G401 (cell line): Measurements from ENCODE around the gene ZNF277. TPM values are rescaled to one million over a fixed set of nuclear protein-coding genes. Genes with fewer than 3 reads are reported as not detected.
A peak's percentile ranks its signal among the peaks of the same experiment; 100 is the strongest.
"Not testable (repeated sequence)": the region's sequence is repeated elsewhere in the genome, so short reads cannot be mapped to it uniquely, and the experiment has no call there.

Source experiments
- DNase-seq: peaks from one replicate; pipeline ENCODE4 v3.0.0-alpha.2; 2015; ENCODE audit warnings: low spot score
- in situ Hi-C: cut with HindIII; loops from 2 replicates; pipeline ENCODE4 v1.10.0; 2016; ENCODE audit warnings: low sequenced_read_pairs, mixed read lengths
- total RNA-seq: library from RNA; depleted of rRNA; stranded (reverse); fragments of >200 nt; shearing (Covaris generic); gene quantifications from 2 replicates; pipeline ENCODE4 v1.2.3, GENCODE V29; 2014; rRNA removed

ZNF277 gene
- total RNA-seq, 1 experiment from 2014 or later: 53.1 TPM

GRCh38 chr7:112366886-112367285 lies 160.4 kb downstream of the ZNF277 start:
- in situ Hi-C loops: no loop called here
- no peak for DNase-seq

GRCh38 chr7:112370436-112370835 lies 163.9 kb downstream of the ZNF277 start:
- in situ Hi-C loops: no loop called here
- no peak for DNase-seq

- no peak for DNase-seq
- in situ Hi-C loops: no loop called here
These were observed 165.2 kb downstream of the ZNF277 start for GRCh38 chr7:112371701-112372100.

DNA sequence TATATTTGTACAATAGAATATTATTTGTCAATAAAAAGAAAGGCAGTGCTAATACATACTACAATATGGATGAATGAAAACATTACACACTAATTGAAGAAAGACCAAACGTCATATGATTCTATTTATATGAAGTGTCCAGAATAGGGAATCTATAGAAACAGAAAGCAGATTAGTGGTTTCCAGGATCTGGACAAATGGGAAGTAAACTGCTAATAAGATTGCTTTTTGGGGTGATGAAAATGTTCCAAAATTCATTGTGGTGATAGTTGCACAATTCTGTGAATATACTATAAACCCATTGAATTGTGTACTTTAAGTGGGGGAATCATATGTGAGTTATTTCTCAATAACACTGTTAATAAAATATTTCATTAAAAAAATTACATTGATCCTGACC lies 165.6 kb downstream of the ZNF277 start:
- DNase-seq: no peak
- in situ Hi-C loops: no loop called here

DNA sequence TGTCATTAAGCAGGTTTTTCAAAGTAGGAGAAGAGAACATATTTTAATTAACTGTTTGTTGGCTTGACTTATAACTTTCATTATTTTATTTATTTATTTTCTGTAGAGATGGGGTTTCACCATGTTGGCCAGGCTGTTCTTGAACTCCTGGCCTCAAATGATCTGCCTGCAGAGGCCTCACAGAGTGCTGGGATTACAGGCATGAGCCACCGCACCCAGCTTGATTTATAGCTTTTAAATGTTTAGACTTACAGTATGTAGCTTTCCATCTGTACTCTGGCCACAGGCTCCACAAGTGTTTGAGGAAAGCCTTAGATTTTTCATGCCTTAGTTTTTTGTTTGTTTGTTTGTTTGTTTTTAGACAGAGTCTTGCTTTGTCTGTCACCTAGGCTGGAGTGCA lies 171.1 kb downstream of the ZNF277 start:
- no peak for DNase-seq
- in situ Hi-C loops: no loop called here

GRCh38 chr7:112381311-112382091 lies 175.0 kb downstream of the ZNF277 start:
- in situ Hi-C loops: no loop called here
- no peak for DNase-seq

DNA sequence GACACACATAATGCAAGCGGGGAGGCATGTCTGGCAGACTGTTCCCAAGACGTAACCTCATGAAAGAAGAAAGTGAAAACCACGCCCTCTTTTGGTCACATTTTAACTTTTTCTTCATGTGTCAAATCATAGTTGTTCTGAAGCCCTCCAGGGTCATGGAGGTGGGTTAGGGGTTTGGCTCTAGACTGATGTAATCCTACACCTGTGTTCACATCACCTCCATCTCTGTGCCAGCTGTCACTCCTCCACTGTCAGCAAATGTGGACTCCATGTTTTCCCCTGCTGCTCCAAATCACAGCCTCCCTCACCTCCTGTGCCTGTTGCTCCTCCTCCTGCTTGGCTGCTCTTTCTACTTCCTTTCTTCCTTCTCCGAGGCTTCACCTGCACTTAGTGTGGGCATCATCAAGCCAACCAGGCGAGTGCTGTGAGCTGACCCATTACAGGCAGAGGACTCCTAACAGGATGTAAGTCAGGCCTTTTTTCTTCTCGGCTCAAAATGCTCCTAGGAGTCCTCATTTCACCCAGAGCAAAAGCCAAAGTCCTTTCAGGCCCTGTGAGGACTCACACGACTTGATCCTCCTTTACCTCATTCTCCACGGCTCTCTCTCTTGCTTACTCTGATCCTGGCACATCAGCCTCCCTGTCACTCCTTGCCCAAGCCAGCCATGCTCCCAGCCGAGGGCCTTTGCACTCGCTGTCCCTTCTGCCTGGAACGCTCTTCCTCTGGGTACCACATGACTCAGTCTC lies 177.3 kb downstream of the ZNF277 start:
- peak; percentile 4 for DNase-seq
- in situ Hi-C loops: no loop called here

GRCh38 chr7:112385516-112385915 lies 179.0 kb downstream of the ZNF277 start:
- in situ Hi-C loops: no loop called here
- DNase-seq: no peak

DNA sequence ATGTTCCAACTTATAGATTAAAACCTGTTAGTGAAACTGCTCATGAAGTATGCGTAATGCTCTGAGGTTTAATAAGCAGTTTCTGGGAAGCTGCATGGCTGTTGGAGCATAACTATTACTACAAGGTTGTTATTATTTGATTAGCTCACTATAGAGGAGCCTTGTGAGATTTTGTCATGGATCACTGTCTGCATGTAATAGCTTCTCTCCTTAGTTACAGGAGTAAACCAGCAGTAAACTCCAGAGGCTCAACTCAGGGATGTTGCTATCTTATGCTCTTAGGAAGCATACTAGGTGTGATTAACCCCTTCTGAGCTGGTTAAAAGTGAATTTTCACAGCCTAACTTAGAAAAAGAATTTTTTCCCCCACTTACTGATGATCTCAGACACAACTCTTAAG lies 180.1 kb downstream of the ZNF277 start:
- in situ Hi-C loops: no loop called here
- no peak for DNase-seq

DNA sequence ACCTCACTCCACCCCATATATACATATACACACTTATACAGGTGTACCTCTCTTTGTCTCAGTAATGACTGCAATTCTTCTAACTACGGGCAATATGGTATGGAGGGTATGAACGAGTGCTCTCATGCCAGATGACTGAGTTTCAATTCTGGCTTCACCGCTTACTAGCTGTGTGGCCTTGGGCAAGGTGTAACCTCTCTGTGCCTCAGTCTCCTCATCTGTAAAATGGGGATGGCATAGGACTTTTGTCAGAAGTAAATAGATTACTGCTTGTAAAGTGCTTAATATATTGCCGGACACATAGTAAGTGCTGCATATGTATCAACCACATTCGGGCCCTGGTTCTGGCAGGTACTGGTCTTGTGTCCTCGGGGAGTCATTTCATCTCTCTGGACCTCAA lies 183.7 kb downstream of the ZNF277 start:
- in situ Hi-C loops: no loop called here
- no peak for DNase-seq

DNA sequence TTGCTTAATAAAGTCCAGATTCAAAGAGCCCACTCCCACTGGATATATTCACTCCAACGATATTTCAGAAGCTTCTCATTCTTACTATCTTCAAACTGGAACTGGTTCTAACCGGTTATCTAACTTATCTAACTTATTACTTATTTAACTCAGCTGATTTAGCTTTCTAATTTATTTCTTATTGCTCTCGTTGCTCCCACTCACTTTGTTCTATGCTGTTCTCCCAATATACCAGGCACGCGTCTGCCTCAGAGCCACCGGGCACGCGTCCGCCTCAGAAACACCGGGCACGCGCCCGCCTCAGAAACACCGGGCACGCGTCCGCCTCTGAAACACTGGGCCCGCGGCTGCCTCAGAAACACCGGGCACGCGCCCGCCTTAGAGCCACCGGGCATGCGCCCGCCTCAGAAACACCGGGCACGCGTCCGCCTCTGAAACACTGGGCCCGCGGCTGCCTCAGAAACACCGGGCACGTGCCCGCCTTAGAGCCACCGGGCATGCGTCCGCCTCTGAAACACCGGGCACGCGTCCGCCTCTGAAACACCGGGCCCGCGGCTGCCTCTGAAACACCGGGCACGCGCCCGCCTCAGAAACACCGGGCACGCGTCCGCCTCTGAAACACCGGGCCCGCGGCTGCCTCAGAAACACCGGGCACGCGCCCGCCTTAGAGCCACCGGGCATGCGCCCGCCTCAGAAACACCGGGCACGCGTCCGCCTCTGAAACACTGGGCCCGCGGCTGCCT lies 184.8 kb downstream of the ZNF277 start:
- DNase-seq: peak; percentile 61
- in situ Hi-C loops: not testable (repeated sequence)

GRCh38 chr7:112391841-112392286 lies 185.4 kb downstream of the ZNF277 start:
- DNase-seq: peak; percentile 70
- in situ Hi-C loops: not testable (repeated sequence)

Other genes with a start within 250 kb of the ZNF277 start
- 0.07 TPM in 1 of 2 replicates, not detected in the other for gene DOCK4, start 296 bp upstream of the ZNF277 start, total RNA-seq
- gene IFRD1, start 243.8 kb downstream of the ZNF277 start, total RNA-seq: 24.1 and 26.3 TPM in 2 replicates